GM19193 (cell line): ENCODE data around the gene RGS3.

Experiments used
- POLR2A ChIP-seq: IDR thresholded peaks from 4 replicates; pipeline ENCODE4 v1.6.1; 2011; ENCODE audit not compliant: insufficient read depth, insufficient read length; ENCODE audit errors: extremely low read depth

The RGS3 gene

DNA sequence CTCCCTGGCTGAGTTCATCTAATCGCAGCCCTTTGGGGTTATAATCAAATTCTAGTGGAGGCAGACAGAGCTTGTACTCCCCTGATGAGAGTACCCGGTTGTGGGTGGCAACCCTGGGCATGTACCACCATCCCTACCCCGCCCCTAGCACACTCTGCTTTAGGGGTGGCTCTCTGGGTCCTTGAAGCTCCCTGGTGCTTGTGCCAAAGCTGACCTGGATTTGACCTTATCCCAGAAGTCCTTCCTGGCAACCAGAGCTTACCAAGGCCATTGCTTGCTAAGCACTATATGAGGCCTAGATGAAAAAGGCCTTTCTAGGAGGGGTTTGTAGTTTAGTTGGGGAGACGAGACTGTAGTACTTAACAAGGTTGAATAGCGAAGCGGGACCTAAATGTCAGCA, 72.2 kb downstream of the RGS3 start:
- no peak for TF ChIP-seq POLR2A

DNA sequence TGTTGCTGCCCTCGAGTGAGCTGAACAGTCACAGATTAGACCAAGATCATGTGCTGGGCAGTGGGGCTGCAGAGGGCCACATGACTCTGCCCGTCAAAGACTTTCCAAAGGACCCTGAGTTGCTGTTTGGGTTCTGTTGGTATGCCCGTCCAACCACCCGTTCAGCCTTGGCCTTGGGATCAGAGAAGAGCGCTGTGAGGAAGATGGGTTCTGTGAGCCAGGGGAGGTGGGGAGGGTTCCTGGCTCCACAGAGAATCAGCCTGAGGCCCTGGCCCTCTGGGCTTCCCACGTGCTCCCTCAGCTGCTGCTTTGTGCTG, 72.6 kb downstream of the RGS3 start:
- no peak for TF ChIP-seq POLR2A

DNA sequence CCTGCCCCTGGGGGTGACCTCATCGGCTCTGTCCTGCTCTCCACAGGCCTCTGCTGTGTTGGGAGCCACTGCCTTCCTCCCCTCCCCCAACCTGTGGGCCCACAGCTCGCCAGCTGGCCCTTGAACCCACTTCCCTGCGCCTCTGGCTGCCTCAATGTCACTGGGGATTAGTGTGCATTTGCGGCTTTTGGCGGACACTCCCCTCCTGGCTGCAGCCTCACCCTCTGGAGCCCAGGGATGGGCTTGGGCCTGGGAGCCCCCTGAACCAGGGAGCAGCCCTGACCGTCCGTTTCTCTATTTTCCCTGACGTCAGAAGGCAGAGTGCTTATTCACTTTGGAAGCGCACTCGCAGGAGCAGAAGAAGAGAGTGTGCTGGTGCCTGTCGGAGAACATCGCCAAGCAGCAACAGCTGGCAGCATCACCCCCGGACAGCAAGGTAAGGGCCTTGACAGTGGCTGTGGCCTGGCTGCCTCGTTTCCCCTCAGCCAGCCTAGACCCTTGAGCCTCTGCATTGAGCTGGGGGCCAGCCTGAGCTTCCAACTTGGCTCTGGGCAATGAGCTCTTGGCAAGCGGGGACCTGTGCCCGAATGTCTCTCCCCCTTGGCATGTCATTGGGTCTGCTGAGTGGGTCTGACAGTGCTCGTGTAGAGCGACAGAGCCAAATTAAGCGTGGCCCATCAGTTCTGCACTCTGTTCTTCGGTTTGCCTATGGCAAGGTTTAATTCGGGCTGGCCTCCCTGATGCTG, 73.1 kb downstream of the RGS3 start:
- no peak for TF ChIP-seq POLR2A

DNA sequence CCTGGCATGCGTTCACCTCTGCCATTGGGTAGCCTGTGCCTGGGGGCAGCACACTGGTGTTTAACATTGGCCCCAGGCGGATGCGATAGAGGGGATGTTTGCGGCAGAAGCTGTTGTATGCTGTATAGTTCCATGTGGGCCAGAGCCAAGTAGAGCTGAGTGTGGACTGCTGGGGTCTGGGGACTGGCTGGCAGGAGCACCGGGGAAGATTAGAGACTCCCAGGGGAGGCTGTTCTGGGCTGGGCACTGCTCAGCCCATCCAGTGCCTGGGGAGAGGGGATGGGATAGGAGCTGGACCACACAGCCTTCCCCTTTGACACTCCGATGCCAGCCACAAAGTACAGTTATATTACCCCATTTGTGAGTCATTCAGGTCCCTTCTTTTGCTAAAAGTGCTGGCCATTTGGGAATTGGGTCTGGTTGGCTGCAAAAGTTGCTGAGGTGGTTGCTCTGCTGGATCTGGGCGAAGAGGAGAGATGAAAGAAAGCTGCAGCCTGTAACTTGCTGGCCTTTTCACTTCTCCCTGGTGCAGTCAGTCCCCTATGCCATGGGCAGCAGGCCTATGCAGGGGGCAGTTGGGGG, 73.8 kb downstream of the RGS3 start:
- no peak for TF ChIP-seq POLR2A

DNA sequence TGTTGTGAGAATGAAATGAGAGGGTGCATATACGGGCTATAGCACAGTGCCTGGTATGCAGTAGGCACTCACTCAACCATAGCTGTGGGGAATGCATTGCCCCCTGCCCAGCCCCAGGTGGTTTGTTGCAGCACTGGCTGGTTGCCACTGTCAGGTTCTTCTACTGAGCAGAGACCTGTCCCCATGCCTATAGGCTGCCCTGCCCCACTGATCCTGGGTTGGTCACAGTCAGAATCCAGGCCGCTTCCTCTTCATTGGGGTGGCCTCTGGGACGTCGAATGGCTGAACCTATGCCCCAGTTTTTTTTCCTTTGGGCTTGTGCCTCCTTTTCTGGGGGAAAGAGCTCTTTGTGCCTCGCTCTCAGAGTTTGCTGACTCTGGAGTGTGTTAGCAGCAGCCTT, 74.6 kb downstream of the RGS3 start:
- no peak for TF ChIP-seq POLR2A

DNA sequence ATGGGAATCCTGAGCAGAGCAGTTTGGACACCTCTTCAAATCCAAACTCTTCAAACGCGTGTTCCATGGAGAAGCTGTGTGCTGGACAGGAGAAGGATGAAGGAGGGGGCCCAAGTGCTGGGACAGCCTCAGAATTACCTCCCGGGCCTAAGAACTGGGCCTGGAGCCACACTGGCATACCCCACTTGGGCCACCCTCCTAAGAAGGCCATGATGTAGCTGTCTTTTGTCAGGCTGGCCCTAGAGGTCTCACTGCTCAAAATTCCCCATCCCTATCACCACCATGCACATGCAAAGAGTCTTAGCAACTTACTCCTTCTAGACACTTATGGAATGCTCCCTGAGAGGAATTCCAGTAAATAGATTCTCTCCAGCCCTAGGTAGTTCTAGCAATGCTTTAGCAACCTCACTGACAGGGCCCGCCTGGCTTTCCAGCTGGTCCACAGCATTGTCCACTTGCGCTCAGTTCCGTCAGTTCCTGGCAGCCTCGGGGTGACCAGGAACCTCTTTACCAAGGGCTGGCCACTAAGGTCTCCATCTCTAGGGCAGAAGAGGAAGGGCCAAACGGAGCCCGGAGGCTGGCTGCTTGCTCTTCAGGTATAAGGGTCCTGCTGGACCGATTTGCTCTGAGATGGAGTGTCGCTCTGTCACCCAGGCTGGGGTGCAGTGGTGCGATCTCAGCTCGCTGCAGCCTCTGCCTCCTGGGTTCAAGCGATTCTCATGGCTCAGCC, 75.3 kb downstream of the RGS3 start:
- no peak for TF ChIP-seq POLR2A

DNA sequence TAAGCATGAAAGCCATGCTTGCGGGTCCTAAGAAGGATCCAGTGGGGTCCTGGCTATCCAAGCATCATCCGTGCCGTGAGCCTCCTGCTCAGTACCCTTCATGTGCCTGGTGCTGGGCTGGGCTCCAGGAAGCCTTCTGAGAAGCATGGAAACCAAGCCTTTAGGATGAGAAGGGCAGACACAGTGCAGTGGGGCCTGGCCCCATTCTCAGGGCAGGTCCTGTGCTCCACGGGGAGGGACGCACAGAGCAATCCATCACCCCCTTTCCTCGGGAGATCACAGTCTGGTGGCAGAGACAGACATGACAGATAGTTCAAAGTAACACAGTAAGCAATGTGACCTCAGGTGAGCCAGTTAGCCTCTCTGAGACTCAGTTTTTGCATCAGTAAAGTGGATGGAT, 76.9 kb downstream of the RGS3 start:
- TF ChIP-seq POLR2A, result no peak

DNA sequence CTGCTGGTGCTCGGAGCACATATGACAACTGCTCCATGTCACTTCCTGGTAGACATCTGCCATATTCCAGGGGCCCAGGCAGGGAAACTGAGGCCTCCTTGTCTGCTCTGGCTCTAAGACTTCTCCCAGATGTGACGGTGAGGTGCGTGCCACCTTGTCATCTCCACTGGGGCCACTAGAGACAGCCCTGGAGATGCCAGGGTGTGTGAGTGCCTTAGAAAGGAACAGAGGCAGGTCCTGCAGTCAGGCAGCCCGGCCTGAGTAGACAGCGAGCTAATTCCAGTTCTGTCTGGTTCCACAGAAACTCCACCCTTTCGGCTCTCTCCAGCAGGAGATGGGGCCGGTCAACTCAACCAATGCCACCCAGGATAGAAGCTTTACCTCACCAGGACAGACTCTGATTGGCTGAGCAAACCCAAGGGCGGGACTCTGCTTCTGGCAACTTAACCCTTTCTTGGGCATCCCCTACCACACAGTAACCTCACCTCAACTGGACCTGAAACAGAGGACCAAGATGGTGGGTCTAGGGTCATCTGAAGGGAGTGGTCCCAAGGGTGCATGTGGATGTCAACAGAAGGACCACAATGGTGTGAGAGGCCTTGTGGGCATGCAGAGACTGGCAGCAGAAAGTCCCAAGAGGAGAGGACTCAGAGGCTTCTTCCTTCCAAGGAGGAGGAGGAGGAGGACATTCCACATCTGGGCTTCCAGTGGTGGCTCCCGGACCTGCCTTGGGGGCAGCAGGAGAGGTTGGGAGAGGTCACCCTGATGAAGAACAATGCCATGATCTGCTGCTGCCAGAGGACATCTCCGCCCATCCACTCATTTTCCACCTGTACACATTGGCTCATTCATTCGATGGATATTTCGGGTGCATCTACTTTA, 77.7 kb downstream of the RGS3 start:
- TF ChIP-seq POLR2A, result no peak

DNA sequence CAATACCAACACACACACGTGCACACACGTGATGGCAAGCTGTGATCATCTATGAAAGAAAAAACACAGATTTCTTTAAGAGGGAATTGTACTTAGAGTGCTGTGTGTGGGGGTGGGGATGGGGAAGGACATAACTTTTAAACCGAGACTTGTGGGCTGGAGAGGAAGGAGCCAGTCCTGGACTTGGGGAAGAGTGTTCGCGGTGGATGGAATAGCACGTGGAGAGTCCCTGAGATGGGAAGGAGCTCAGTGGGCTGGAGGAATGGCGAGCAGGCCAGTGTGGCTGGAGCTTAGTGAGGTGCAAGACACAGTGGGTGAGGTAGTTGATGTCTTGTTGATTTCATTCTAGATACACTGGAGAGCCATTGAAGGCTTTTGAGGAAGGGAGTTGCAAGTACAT, 78.5 kb downstream of the RGS3 start:
- no peak for TF ChIP-seq POLR2A

DNA sequence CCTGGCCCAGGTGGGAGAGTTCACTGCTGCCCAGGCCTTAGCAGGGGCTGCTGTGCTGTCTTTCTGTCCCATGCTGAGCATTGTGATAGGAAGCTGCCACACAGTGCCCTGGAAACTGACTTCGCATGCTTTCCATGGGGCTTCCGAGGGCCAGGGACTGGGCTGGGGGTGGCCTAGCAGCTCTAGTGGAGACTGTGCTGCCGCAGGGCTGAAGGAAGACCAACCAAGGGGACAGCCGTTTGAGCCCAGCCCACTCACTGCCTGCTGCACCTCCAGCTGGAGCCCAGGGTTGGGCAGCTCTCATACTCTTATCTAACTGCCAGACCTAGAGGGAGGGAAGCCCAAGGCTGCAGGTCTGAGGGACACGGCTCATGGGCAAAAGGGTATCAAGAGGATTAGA, 79.2 kb downstream of the RGS3 start:
- no peak for TF ChIP-seq POLR2A

DNA sequence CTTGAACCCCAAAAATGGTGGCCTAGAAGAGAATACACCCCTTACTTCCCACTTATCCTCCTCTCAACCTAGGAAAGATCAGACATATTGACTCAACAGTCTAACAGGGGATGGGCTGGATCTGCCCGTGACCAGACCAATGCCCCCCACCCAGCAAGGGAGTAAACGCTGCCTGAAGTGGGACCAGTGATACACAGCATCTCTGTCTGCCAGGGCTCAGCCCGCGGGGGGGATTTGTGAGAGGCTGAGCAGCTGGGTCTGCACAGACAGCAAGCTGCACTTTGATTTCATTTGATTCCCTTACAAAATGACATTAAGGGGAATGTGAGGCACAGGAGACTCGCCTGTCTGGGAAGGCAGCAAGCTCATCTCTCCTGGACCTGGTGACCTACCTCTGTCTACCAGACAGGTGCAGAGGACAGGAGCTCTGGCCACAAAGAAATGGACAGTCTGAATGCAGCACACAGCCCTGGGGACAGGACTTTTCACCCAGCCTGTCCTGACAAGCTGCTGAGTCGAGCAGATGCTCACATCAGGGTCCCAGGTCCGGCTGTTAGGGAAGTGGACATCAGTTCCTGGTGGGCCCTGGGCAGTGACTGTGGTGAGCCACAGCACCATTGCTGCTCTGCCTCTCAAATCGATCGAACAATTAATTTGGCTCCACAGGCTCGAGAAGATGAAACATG, 79.9 kb downstream of the RGS3 start:
- TF ChIP-seq POLR2A, result no peak

DNA sequence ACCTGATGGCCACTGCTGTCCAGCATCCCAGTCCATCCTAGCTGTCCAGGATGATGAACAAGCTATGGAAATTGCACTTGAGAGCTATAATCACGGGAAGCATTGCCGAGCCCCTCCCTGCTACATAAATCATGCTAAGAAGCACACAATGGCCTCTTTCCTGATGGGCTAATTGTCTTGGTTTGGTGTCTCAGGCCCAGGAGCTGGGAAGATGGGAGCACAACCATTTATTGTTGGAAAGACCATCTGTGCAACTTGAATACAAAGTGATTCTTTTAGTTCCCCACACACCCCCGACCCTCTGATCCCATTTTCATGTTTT, 80.4 kb downstream of the RGS3 start:
- no peak for TF ChIP-seq POLR2A

DNA sequence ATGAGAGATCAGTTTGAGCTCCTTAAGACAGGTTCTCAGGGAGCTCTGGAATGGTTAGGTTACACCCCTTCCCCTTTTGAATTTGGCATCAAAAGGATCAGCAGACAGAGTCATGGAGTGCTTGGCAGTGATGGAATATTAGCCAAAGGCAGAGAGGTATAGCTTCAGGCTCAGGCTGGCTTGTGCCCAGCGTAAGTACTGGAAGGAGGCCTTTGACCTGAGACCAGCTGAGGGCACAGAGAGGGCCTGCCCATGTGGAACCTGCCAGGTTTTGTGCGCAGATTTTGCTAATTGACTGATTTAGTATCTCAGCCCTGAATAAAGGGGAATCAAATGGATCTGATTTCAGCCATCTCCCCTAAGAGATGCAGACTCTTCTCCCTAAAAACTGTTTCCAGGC, 81.5 kb downstream of the RGS3 start:
- no peak for TF ChIP-seq POLR2A

DNA sequence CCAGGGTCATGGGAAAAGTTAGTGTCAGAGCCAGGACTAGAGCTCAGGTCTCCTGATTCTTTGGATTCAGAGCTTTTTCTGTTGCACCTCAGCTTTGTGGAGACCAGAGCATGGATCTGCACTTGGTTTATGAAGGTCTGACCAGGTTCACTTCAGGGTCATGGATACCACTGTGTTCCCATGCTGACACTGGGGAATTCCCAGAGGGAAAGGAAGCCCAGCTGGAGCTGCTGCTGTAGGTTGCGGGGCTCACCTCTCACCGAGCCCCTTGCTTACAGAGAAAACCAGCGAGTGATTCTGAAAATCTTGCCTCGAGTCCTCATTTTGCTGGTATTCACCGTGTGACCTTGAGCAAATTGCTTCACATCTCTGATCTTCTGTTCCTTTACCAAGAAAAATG, 83.0 kb downstream of the RGS3 start:
- no peak for TF ChIP-seq POLR2A

DNA sequence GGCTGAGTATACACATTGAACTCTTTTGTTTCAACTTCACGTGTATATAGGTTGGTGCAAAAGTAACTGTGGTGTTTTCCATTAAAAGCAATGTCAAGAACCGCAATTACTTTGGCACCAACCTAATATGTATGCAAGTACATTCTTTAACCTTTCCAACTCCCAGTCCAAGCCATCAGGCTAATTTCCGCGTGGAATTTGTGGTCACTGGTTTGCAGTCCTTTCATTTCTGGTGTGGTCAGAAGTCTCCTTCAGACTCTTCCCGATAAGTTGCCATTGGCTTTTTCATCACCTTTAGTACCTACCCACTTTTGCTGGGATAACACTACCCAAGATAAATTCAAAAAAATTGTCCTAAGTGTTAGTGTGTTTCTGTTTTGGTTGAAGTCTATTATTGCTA, 84.0 kb downstream of the RGS3 start:
- TF ChIP-seq POLR2A, result no peak
